LNCAP (cell line): ENCODE results near the gene ST3GAL2.

Experiments used
- TF ChIP-seq, protein P1 (sequence below): fragments of 450-650 bp; IDR thresholded peaks from 2 replicates; pipeline ENCODE4 v1.5.1; 2017; ENCODE audit warnings: mild to moderate bottlenecking

Gene ST3GAL2

DNA sequence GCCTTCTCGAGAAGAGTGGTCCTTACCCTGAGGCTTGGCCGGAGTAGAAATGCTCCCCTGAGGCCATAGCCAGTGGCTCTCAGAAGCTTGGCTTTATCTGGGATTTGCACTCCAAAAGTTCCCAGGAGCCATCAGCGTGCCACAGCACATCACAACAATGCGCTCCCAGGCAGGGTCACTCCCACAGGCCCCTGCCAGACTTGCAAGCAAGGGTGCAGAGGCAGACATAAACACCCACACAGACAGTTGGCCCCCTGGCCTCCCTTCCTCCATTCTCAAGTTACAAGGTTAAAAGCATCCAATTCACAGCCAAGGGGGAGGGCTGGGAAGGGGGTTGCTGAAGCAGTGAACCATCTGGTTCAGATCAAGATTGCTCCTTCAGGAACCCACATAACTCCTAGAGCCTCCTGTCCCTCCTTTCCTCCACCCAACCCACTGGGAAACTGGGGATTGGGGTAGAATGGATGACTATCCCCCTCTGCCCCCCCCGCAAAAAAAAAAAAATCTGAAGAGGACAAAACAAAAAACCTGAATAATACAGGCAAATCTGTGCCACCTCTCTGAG lies 1.8 kb downstream of the ST3GAL2 start:
- TF ChIP-seq, protein P1, sequence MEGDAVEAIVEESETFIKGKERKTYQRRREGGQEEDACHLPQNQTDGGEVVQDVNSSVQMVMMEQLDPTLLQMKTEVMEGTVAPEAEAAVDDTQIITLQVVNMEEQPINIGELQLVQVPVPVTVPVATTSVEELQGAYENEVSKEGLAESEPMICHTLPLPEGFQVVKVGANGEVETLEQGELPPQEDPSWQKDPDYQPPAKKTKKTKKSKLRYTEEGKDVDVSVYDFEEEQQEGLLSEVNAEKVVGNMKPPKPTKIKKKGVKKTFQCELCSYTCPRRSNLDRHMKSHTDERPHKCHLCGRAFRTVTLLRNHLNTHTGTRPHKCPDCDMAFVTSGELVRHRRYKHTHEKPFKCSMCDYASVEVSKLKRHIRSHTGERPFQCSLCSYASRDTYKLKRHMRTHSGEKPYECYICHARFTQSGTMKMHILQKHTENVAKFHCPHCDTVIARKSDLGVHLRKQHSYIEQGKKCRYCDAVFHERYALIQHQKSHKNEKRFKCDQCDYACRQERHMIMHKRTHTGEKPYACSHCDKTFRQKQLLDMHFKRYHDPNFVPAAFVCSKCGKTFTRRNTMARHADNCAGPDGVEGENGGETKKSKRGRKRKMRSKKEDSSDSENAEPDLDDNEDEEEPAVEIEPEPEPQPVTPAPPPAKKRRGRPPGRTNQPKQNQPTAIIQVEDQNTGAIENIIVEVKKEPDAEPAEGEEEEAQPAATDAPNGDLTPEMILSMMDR: no peak

DNA sequence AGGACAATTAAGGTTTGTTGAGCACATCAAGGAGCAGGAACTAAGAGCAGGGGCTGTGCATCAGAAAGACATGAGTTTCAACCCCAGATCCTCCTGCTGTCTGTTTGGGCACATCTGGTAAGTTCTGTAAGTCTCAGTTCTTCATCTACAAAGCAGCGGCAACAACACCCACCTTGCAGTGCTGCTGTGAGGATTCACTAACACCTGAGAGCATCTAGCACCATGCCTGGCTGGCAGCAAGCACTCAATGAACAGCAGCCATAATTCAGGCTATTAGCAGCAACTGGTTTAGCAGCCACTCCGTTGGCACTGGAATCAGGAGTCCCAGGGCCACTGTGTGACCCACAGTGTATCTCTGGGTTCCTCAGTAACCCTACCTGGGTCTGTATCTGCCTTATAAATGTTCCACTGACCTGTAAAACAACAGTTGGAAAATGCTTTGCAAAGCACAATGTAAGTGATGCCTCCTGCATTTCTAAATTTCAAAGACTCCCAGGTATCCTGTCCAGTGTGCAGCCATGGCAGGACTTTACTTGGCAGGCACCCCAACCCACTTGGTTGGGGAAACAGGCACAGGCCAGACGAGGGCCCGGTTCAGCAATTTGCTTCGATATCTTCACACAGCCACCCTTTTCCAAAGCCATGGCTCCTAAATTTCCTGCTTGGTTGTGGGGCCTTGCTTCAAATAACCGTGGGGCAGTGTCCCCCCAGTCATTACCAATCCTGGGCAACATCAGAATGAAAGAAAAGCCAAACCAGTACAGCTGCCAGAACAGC lies 4.2 kb downstream of the ST3GAL2 start:
- TF ChIP-seq, protein P1: no peak

- TF ChIP-seq, protein P1: no peak
Measured at GRCh38 chr16:70433458-70434103, 5.3 kb downstream of the ST3GAL2 start.

- TF ChIP-seq, protein P1: no peak
Measured at GRCh38 chr16:70432723-70433457, 6.0 kb downstream of the ST3GAL2 start.

- TF ChIP-seq, protein P1: no peak
Measured at GRCh38 chr16:70432356-70432722, 6.6 kb downstream of the ST3GAL2 start.

DNA sequence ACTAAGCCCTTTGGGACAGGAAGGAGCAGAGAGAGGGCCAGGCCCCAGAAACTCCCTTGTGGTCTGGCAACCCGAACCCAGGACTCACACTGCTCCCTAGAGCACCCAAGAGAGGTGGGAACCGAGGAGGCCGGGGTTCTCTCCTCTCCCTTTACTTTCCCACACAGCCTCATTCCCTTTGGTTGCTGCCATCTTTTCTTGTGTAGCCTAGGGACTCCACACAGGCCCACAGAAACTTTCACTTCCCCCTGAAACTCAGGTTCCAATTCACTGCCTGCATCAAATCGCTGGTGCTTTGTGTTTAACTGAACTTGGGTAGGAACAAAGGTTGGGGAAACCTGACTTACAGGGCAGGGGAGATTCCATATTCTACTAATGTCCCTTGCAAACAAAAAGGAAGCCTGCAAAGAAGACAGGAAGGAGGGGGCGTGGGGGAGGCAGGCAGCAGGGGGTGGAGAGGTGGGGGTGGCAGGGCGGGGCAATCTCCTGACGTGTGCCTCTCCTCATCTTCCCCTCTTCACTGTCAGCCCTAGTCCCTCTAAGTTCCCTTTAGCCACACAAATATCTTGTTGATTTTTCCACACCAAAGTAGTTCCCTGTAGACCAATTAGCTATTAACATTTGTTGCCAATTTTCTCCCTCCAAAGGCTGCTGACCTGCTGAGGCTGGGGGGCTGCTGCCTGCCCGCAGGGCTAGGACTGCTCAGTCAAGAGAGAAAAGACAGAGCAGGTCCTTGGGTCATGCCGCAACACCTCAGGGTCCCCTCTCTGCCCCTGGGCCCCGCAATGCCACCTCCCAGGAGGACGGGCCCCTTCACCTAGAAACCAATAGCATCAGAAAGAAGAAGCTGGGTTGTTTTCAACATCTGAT lies 8.0 kb downstream of the ST3GAL2 start:
- TF ChIP-seq, protein P1: no peak
